ENCODE measurements around the gene KCNQ5.
"Not testable (repeated sequence)": the region's sequence is repeated elsewhere in the genome, so short reads cannot be mapped to it uniquely, and the experiment has no call there.

KCNQ5 gene

DNA sequence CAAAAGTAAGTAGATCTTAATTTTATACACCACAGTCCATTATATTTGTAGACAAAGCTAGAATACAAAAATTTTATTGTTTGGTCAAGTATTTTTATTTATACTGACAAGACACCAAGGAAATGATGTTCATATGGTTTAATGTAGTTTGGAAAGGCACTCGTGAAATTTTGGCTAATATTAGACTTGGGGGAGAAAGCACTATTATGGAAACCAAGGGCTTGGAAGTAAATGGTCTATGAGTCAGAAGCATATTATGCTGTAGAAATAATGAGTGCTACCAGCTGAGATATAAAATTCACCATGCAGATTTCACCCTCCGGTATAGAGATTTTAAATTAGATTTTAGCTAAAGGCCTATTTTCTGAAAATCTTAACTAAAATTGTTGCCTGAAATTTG is 233.6 kb downstream of the KCNQ5 start:
- DNase-seq = no peak

GRCh38 chr6:72856801-72857200 is 234.9 kb downstream of the KCNQ5 start:
- no peak for DNase-seq

DNA sequence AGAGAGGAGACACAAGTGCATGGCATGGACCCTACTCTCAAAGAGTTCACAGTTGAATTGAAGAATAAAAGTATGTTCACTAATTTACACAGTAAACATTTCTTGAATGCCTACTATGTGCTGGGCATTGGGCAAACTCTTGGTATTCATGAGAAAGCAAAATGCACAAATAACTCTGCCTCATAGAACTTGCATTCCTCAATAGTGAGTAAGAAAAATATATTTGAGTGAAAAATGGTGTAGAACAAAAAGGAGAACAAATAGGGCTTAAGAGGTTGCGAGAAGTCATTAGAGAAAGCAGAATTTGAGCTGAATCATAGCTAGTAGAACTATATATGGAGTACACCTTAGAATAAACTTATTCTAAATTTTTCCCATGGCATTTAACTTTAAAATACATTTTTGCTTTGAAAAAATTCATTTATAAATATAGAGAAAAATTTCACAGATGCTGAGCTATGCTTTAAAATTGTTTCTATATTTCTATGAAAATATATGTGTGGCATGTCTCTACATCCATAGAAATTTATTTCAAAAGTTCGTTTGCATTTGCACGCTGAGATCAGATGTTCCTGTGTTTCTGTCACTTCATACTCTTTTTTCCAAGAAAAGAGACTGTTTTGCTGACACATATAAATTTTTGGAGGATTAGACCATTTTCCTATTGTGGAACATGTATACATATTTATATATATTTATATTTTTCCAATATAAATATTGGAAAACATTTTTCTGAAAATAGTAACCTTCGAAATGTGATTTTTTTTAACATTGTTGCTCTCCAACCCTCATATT is 236.1 kb downstream of the KCNQ5 start:
- no peak for DNase-seq

DNA sequence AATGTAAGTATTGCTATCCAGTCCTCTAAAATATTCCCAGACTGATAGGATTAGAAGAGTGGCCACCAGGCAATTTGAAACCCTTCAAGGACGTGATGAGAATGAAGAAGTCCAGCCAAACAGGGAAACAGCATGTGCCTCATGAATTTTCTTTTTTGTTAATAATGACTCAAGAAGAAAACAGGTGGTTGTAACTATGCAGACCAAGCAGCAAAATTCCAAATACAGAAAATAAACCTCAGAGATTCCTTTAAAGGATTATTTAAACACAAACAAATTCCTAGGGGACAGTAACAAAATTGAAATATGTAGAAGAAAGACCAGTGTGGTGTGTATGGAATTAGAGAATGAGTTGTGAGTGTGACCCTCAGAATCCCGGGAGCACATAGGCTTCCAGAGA is 239.2 kb downstream of the KCNQ5 start:
- DNase-seq = no peak

DNA sequence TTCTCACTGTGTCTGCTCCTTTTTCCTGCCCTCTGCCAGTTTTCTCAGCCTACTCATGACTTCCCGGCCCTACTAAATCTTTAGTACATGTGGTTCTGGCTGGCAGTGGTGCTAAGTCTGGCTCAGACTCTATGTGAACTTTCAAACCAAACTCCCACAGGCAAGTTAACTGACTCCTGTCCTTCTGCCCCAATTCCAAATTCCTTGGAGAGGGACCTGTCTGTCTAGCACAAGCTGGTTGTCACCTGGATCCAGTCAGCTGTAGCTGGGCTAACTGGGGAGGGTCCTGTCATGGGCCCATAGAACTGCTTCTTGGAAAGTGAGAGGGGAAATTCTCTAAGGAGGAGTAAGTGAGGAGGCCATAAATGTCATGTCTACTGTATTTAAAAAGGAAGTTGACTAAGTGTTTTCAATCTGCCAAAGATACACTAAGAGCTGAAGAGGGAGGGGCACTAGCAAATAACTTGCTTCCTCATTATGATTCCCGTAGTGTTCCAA is 240.1 kb downstream of the KCNQ5 start:
- DNase-seq = no peak

DNA sequence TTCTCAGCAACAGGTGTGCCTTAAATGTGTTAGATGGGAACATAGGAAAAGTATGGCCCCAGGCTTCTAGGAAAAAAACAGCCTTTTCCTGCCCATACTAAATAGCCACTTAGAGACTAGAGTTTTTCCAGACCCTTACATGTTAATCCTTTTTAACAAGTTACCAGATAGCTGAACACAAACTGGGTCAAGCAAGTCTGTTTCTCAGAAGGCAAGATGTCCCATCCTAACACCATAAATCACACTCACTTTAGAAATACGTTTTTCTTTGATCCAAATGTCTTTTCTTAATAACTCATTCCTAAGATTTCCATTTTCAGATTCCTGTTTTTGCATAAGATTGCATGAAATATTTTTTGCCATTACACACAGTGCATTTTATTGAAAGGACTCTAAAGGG is 241.3 kb downstream of the KCNQ5 start:
- DNase-seq = no peak

DNA sequence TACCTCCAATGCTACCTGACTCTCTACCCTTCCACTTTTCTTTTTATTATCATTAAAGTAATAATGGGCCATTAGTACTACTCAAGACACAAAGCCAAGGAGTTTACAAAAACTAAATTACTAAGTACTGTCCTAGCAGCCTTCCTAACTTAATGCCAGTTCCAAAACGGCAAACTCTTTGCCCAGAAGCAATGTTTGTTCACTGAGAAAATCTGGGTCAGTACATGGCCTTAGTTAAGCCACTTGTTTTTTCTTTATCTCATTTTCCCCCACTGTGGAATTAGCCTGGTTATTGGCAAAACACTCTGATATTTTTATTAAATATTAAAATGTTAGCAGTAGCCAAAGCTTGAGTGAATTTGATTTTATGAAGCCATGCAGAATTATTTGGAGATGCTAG is 242.4 kb downstream of the KCNQ5 start:
- DNase-seq = no peak

DNA sequence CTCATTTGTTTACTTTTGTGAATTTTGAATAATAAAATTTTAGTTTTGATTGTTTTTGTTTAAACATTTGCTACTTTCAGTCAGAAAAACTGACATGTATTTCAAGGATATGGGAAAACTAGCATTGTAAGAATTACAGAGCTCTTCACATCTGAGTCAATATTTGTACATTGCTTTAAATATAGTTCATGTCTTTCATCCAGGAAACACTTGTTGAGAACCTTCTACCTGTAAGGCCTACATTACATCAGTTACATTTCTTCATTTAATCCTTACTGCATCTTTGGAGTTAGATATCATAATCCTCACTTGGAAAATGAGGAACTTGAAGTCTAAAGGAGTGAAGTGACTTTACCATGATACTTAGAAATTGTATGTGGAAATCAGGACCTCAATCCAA is 242.9 kb downstream of the KCNQ5 start:
- DNase-seq = no peak

- no peak for DNase-seq
Observed at GRCh38 chr6:72865467-72865866, 243.6 kb downstream of the KCNQ5 start.

- no peak for DNase-seq
Observed at GRCh38 chr6:72869621-72870020, 247.8 kb downstream of the KCNQ5 start.

DNA sequence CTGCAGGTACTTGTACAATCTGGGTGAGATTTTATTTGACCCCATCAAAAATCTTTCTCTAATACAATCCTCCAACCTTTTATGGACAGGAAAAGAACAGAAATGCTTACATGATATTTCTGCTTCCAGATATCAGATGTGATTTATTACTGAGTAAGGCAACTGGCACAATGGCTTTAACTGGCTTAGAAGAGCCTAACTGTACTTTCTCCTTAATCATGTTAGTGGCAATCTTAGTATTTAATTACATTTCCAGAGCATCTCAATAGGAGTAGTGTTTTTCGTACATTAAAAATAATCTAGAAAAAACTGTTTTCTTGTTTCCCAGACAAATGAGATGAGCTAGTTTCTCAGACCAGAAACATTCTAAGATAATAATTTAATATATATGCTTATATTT is 251.6 kb downstream of the KCNQ5 start:
- DNase-seq = no peak

DNA sequence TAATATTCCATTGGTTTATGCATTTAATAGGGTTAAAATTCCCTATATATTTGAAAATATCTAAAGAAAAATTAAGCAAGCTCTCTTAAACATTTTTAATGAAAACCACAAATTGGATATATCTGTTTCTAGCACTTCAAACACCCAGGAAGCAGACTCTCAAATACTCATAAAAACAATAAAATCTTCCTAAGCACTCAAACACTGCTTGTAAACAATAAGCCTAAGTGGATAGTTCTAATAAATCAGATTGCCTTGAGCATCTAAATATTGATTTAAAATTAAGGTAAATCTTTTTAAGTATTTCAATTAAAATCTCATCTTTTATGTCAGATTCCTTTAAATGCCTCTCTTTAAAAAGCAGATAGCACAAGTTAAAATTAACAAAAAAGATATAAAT is 254.4 kb downstream of the KCNQ5 start:
- peak; percentile 13 for DNase-seq

DNA sequence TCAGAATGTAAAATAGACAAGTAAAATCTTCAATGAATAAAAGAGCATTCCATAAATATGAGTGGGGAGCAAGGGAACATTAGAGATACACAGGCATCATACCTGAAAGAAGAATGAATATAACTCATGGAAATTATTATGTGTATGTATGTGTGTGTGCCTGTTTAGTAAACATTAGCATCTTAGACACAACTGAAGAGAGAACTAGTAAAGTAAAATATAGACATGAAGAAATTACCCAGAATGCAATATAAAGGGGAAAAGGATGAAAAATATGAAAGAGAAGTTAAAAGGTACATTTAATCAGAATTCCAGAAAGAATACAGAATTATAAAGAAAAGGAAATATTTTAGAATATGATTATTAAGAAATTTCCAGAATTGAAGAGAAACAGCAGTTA is 264.3 kb downstream of the KCNQ5 start:
- no peak for DNase-seq

- no peak for DNase-seq
Observed at GRCh38 chr6:72890233-72890632, 268.4 kb downstream of the KCNQ5 start.

- no peak for DNase-seq
Observed at GRCh38 chr6:72890671-72891070, 268.8 kb downstream of the KCNQ5 start.

DNA sequence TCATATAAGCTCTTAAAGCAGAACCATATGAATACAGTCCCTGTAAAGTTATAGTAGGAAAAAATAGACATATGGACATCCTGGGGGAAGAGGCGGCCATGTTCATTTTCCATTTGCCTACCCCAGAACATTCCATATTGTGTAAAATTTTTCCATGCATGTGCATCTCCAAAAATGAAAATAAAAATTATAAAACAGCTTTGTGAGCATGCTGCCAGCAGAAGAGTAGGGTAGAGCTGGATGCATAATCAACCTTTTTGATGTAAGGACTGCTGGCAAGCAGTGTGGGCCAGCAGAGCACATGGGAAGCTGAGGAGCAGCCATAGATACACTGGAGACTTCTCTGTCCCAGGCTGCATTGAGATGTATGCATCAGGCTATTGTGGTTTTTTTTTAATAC is 271.0 kb downstream of the KCNQ5 start:
- no peak for DNase-seq

GRCh38 chr6:72894091-72894490 is 272.2 kb downstream of the KCNQ5 start:
- peak; percentile 55 for DNase-seq

DNA sequence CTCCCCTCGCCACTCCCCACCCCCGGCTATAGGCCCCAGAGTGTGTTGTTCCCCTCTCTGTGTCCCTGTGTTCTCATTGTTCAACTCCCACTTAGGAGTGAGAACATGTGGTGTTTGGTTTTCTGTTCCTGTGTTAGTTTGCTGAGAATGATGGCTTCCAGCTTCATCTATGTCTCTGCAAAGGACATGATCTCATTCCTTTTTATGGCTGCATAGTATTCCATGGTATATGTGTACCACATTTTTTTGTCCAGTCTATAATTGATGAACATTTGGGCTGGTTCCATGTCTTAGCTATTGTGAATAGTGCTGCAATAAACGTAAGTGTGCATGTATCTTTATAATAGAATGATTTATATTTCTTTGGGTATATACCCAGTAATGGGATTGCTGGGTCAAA is 276.4 kb downstream of the KCNQ5 start:
- DNase-seq = not testable (repeated sequence)

GRCh38 chr6:72905705-72906478 is 284.0 kb downstream of the KCNQ5 start:
- DNase-seq = no peak

DNA sequence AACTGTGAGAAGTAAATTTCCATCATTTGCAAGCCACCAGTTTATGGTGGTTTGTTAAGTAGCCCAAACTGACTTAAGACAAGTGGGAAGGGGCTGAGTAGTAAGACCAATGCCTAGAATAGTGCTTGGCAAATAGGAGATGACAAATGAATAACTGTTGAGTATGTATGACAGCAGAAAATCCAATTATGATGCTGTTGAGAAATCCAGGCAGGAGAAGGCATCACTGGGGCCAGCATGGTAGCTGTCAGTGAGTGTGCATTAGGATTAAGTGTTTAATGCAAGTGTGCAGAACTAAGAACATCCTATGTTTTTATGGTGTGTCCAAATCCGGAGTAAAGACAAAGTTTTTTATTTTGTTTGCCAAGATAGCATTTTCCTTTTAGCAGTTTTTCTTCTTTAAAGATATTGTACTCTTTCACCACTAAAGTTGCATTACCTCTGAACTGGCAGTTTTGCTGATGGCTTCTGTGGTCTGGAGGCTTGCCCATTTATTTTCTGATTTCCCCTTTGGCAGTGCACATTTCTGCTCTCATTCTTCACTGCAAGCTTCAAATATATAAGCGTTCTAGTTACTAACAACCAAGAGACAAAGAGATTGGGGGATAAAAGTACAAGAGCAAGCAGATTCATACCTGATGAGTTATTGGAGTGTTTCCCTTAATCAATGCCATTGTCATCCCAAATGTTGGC is 289.7 kb downstream of the KCNQ5 start:
- DNase-seq = peak; percentile 35

DNA sequence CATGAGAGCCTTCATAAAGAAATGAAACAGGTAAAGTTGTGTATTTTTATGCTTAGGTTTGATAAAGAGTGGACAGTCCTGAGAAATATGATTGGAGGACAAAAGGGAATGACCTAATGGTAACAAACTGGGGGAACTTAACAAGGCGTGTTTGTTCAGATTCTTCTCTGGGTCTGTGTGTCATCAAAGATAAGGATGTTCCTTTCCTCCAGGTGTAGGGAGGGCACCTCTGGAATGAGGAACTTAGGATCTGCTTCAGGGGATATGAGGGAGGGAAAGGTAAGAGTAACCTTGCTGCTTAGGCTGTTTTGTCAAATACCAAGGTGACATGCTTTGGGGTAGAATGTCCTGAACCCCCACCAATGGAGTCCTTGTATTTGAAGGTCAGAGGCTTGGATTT is 291.9 kb downstream of the KCNQ5 start:
- no peak for DNase-seq

DNA sequence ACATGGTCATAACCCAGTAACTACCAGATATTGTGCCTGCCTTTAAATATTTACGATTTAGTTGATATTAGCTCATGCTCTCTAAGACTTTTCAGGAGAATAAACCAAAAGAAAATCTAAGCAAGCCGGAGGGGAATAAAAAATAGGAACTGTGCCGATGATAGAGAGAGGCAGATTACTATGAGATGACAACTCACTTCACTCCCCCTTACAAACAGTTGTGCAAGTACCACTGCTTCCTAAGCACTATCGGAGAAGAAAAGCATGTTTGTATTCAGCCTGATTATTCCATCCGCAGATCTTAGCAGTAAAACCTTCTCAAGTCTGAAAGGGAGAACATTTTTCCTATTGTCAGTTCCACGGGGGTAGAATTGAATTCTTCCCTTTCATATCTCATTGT is 294.4 kb downstream of the KCNQ5 start:
- no peak for DNase-seq

DNA sequence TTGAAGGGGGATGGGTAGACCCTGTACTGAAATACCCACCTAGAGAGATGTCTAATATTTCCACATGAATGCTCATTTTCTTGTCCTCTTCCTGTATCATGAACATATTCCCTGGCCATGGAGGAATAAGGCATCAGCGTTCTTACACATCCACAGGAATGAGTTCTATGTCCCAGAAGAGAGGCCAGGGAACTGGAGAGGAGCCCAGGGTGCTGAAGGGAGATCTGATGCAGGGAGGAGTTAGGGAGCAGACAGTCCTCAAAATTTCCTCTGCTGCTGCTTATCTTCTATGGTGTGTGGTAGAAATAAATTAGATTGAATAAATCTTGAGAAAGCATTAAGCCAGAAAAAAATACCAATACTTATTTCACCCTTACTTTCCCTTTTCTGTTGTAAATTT is 295.0 kb downstream of the KCNQ5 start:
- no peak for DNase-seq

DNA sequence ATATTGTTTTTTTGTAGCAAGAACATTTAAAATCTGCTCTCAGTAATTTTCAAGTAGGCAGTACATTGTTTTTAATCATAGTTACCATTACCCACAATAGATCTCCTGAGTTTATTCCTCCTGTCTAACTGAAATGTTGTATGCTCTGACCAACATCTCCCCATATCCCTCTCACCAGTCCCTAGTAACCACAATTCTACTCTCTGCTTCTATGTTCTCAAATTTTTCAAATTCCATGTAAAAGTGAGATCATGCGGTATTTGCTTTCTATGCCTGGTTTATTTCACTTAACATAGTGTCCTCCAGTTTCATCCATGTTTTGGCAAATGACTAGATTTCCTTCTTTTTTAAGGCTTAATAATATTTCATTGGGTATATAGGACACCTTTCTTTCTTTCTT is 300.5 kb downstream of the KCNQ5 start:
- DNase-seq = no peak

Measured in NCI-H1105 treated with DMSO at 0.1 percent for 48 hours (cell line).